Mucosa of rectum (tissue), 2 donors: ENCODE results near the gene IGDCC3.

ENCODE experiments used
- H3K27ac ChIP-seq, 2 donors: one replicate each; pipeline ENCODE4 v1.7.0; 2013; ENCODE audit warnings: inconsistent platforms in 2 of 2, low read depth in 2 of 2, low read length in 2 of 2
- H3K27me3 ChIP-seq, 2 donors: one replicate each; pipeline ENCODE4 v1.7.0; 2013; ENCODE audit warnings: low read length in 2 of 2; ENCODE audit not compliant: control insufficient read depth in 2 of 2, insufficient read depth in 2 of 2
- H3K36me3 ChIP-seq, 2 donors: one replicate each; pipeline ENCODE4 v1.7.0; 2013; ENCODE audit warnings: low read length in 2 of 2; ENCODE audit not compliant: control insufficient read depth in 2 of 2, insufficient read depth in 2 of 2
- H3K4me1 ChIP-seq, 2 donors: one replicate each; pipeline ENCODE4 v1.7.0; 2013; ENCODE audit warnings: low read length in 2 of 2, mild to moderate bottlenecking in 1 of 2; ENCODE audit not compliant: control insufficient read depth in 2 of 2, insufficient read depth in 2 of 2
- H3K4me3 ChIP-seq, 2 donors: one replicate each; pipeline ENCODE4 v1.7.0; 2013; ENCODE audit warnings: low read length in 2 of 2
- H3K9ac ChIP-seq, 2 donors: one replicate each; pipeline ENCODE4 v1.7.0; 2013; ENCODE audit warnings: low read length in 2 of 2, low read depth in 1 of 2, mild to moderate bottlenecking in 1 of 2
- H3K9me3 ChIP-seq, 2 donors: one replicate each; pipeline ENCODE4 v1.7.0; 2013; ENCODE audit warnings: low read length in 2 of 2; ENCODE audit not compliant: control insufficient read depth in 2 of 2
- donor health status: healthy.
- donor health status: Normal muscosa, but diverticular disease.

Gene IGDCC3

GRCh38 chr15:65344914-65345275 is 32.9 kb downstream of the IGDCC3 start:
- H3K27me3 ChIP-seq = no peaks in the 10 kb centered on the region
- no peak overlapping the region for H3K27ac ChIP-seq
- peaks cover 14% of the 10 kb centered on the region in 2 donors for H3K4me1 ChIP-seq
- H3K9me3 ChIP-seq = no peaks in the 10 kb centered on the region
- no peaks in the 10 kb centered on the region for H3K36me3 ChIP-seq
- no peak overlapping the region for H3K9ac ChIP-seq
- no peak overlapping the region for H3K4me3 ChIP-seq

- no peaks in the 10 kb centered on the region for H3K27me3 ChIP-seq
- no peak overlapping the region for H3K9ac ChIP-seq
These were observed 33.4 kb downstream of the IGDCC3 start for GRCh38 chr15:65344214-65344913.

GRCh38 chr15:65343374-65343981 is 34.3 kb downstream of the IGDCC3 start:
- H3K4me1 ChIP-seq = peaks cover 19 to 20% of the 10 kb centered on the region in 2 donors
- H3K27me3 ChIP-seq = no peaks in the 10 kb centered on the region
- no peaks in the 10 kb centered on the region for H3K36me3 ChIP-seq
- H3K27ac ChIP-seq = no peak overlapping the region
- H3K4me3 ChIP-seq = no peak overlapping the region
- no peak overlapping the region for H3K9ac ChIP-seq
- no peaks in the 10 kb centered on the region for H3K9me3 ChIP-seq

More at GRCh38 chr15:65344214-65344913, 33.4 kb downstream of the IGDCC3 start:
- Histone ChIP-seq H3K4me1 (peaks cover 18 to 19% of the 10 kb centered on the region in 2 donors), H3K36me3 (no peaks in the 10 kb centered on the region), H3K9me3 (no peaks in the 10 kb centered on the region), H3K4me3 (no peak overlapping the region), H3K27ac (no peak overlapping the region)

- H3K4me3 ChIP-seq = no peak overlapping the region
- no peaks in the 10 kb centered on the region for H3K36me3 ChIP-seq
These were observed 35.3 kb downstream of the IGDCC3 start for GRCh38 chr15:65342493-65342892.

GRCh38 chr15:65339920-65340319 is 37.9 kb downstream of the IGDCC3 start:
- Histone ChIP-seq H3K4me1 (peaks cover 19 to 24% of the 10 kb centered on the region in 2 donors), H3K9ac (no peak overlapping the region), H3K4me3 (no peak overlapping the region), H3K36me3 (no peaks in the 10 kb centered on the region), H3K27ac (no peak overlapping the region), H3K9me3 (no peaks in the 10 kb centered on the region), H3K27me3 (peaks cover 0 to 3% of the 10 kb centered on the region in 2 donors)

More at GRCh38 chr15:65342493-65342892, 35.3 kb downstream of the IGDCC3 start:
- Histone ChIP-seq H3K27ac (no peak overlapping the region), H3K9me3 (no peaks in the 10 kb centered on the region), H3K27me3 (no peaks in the 10 kb centered on the region), H3K9ac (no peak overlapping the region), H3K4me1 (peaks cover 19 to 24% of the 10 kb centered on the region in 2 donors)

GRCh38 chr15:65339416-65339815 is 38.4 kb downstream of the IGDCC3 start:
- Histone ChIP-seq H3K4me1 (peaks cover 19% of the 10 kb centered on the region in 2 donors), H3K9me3 (no peaks in the 10 kb centered on the region), H3K9ac (no peak overlapping the region), H3K27ac (no peak overlapping the region), H3K27me3 (peaks cover 0 to 3% of the 10 kb centered on the region in 2 donors), H3K4me3 (no peak overlapping the region), H3K36me3 (no peaks in the 10 kb centered on the region)

GRCh38 chr15:65338823-65339222 is 39.0 kb downstream of the IGDCC3 start:
- Histone ChIP-seq H3K36me3 (no peaks in the 10 kb centered on the region), H3K27ac (no peak overlapping the region), H3K9ac (no peak overlapping the region), H3K9me3 (no peaks in the 10 kb centered on the region), H3K4me1 (peaks cover 14 to 15% of the 10 kb centered on the region in 2 donors), H3K27me3 (peaks cover 0 to 3% of the 10 kb centered on the region in 2 donors), H3K4me3 (no peak overlapping the region)

GRCh38 chr15:65338366-65338765 is 39.4 kb downstream of the IGDCC3 start:
- Histone ChIP-seq H3K4me3 (no peak overlapping the region), H3K9ac (no peak overlapping the region), H3K36me3 (no peaks in the 10 kb centered on the region), H3K4me1 (peaks cover 10% of the 10 kb centered on the region in 2 donors), H3K9me3 (no peaks in the 10 kb centered on the region), H3K27ac (no peak overlapping the region), H3K27me3 (peaks cover 0 to 3% of the 10 kb centered on the region in 2 donors)

- no peak overlapping the region for H3K9ac ChIP-seq
- H3K9me3 ChIP-seq = no peaks in the 10 kb centered on the region
- H3K4me3 ChIP-seq = no peak overlapping the region
- peaks cover 5 to 10% of the 10 kb centered on the region in 2 donors for H3K4me1 ChIP-seq
- H3K36me3 ChIP-seq = no peaks in the 10 kb centered on the region
- H3K27ac ChIP-seq = no peak overlapping the region
- peaks cover 0 to 3% of the 10 kb centered on the region in 2 donors for H3K27me3 ChIP-seq
These were observed 40.2 kb downstream of the IGDCC3 start for GRCh38 chr15:65337436-65338070.
